Eye (tissue), 1 donor: ENCODE measurements around the gene MAPT.
"Not testable (repeated sequence)": the region's sequence is repeated elsewhere in the genome, so short reads cannot be mapped to it uniquely, and the experiment has no call there.

ENCODE experiments used
- DNase-seq: peaks from one replicate; pipeline ENCODE4 v3.0.0-alpha.2; 2015

MAPT gene

GRCh38 chr17:45956746-45957145 lies 62.4 kb downstream of the MAPT start:
- DNase-seq = not testable (repeated sequence)

- no peak for DNase-seq
Measured at GRCh38 chr17:45958307-45958706, 64.0 kb downstream of the MAPT start.

- DNase-seq = no peak
Measured at GRCh38 chr17:45958994-45959665, 64.8 kb downstream of the MAPT start.

GRCh38 chr17:45960311-45960710 lies 66.0 kb downstream of the MAPT start:
- DNase-seq = no peak

GRCh38 chr17:45961206-45961605 lies 66.9 kb downstream of the MAPT start:
- DNase-seq = no peak

GRCh38 chr17:45962221-45962972 lies 68.0 kb downstream of the MAPT start:
- DNase-seq = no peak

- no peak for DNase-seq
Measured at GRCh38 chr17:45963283-45963682, 68.9 kb downstream of the MAPT start.

- no peak for DNase-seq
Measured at GRCh38 chr17:45963889-45964288, 69.5 kb downstream of the MAPT start.

GRCh38 chr17:45964634-45965033 lies 70.3 kb downstream of the MAPT start:
- no peak for DNase-seq

GRCh38 chr17:45965812-45966211 lies 71.5 kb downstream of the MAPT start:
- no peak for DNase-seq

GRCh38 chr17:45966606-45967280 lies 72.4 kb downstream of the MAPT start:
- no peak for DNase-seq

- no peak for DNase-seq
Measured at GRCh38 chr17:45967378-45967777, 73.0 kb downstream of the MAPT start.

- no peak for DNase-seq
Measured at GRCh38 chr17:45968732-45969131, 74.4 kb downstream of the MAPT start.

GRCh38 chr17:45969726-45970125 lies 75.4 kb downstream of the MAPT start:
- DNase-seq = no peak

GRCh38 chr17:45970659-45971058 lies 76.3 kb downstream of the MAPT start:
- DNase-seq = no peak

GRCh38 chr17:45971698-45972141 lies 77.4 kb downstream of the MAPT start:
- DNase-seq = no peak

- no peak for DNase-seq
Measured at GRCh38 chr17:45972531-45972930, 78.2 kb downstream of the MAPT start.

GRCh38 chr17:45973099-45973780 lies 78.9 kb downstream of the MAPT start:
- DNase-seq = no peak

- no peak for DNase-seq
Measured at GRCh38 chr17:45973946-45974859, 79.8 kb downstream of the MAPT start.

GRCh38 chr17:45974916-45975630 lies 80.7 kb downstream of the MAPT start:
- DNase-seq = peak; percentile 30

- DNase-seq = no peak
Measured at GRCh38 chr17:45975640-45976295, 81.4 kb downstream of the MAPT start.
